Urinary bladder (tissue), 4 donors: Measurements from ENCODE around the gene PAPOLG. TPM values are rescaled to one million over a fixed set of nuclear protein-coding genes. Genes with fewer than 3 reads are reported as not detected.
"Not testable (repeated sequence)": the region's sequence is repeated elsewhere in the genome, so short reads cannot be mapped to it uniquely, and the experiment has no call there.

Source experiments
- DNase-seq: peaks from one replicate; pipeline ENCODE4 v3.0.0-alpha.2; 2015; ENCODE audit errors: extremely low spot score
- H3K27ac ChIP-seq: one replicate; pipeline ENCODE4 v1.5.1; 2013; ENCODE audit warnings: low read depth, mild to moderate bottlenecking, moderate library complexity
- H3K36me3 ChIP-seq: one replicate; pipeline ENCODE4 v1.6.1; 2013; ENCODE audit warnings: mild to moderate bottlenecking, moderate library complexity; ENCODE audit not compliant: insufficient read depth
- H3K4me1 ChIP-seq: one replicate; pipeline ENCODE4 v1.6.1; 2013; ENCODE audit warnings: mild to moderate bottlenecking, moderate library complexity; ENCODE audit not compliant: insufficient read depth
- H3K4me3 ChIP-seq: one replicate; pipeline ENCODE4 v1.5.1; 2013; ENCODE audit warnings: low read depth, low read length
- WGBS: extraction: QIAGEN DNeasy Blood & Tissue Kit; methylation state at CpG from one replicate; pipeline ENCODE4 v1.1.7; 2013; 5-methylcytosine and 5-hydroxymethylcytosine counted together
- polyA plus RNA-seq: library from polyadenylated mRNA; stranded (reverse); fragments of 200-250 nt; gene quantifications from one replicate; pipeline ENCODE4 v1.2.3, GENCODE V29; 2013
- total RNA-seq: library from RNA; depleted of rRNA; stranded (reverse); fragments of >200 nt; gene quantifications from one replicate; pipeline ENCODE4 v1.2.3, GENCODE V29; 2014
- donor health status: healthy with polysubstance abuse.
- donor health status: healthy.

The PAPOLG gene
- total and polyA plus RNA-seq, 2 donors, result 7.4 to 31.9 TPM

DNA sequence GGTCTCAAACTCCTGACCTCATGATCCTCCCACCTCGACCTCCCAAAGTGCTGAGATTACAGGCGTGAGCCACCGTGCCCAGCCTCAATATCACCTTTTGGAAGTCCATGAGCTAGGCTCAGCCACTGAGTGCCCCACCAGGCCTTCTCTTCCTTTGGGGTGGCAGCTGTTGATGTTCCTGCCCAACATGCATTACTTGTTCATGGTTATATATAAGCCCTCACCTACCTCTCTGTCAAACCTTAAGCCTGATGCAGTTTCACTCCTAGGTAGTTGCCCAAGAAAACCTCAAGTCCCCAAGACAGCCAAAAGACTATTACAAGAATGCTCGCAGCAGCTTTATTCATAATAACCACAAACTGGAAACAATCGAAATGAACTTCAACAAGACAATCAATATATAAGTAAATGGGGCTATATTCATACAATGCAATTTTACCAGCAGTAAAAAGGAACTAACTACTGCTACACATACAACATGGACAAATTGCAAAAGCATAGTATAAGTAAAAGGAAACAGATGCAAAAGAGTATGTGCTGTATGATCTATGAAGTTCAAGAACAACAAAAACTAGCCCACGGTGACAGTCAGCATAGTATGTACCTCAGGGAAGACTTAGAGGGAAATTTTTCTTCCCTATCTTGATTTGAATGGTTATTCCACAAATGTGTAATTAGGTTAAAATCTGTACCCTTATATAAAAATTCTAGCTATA, 65.7 kb downstream of the PAPOLG start:
- Histone ChIP-seq H3K4me3 (no peak overlapping the region), H3K27ac (no peak overlapping the region), H3K4me1 (no peaks in the 10 kb centered on the region), H3K36me3 (no peaks in the 10 kb centered on the region)
- 88% methylated on average over 6 of the region's 6 CpGs for WGBS
- no peak for DNase-seq

DNA sequence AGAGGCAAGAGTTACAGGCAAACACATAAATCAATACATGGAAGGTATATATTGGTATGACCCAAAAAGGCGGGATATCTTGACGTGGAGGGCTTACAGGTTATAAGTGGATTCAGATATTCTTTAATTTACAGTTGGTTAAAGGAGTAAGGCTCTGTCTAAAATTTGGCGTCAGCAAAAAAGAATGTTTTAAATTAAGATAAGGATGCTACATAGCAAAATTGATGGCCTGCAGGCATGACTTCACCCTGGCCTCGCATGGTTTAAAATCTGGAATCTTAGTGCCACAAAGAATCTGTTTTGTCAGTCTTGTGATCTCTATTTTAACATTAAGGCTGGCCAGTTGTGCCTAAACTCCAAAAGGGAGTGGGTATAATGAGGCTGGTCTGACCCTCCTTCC, 66.9 kb downstream of the PAPOLG start:
- DNase-seq, result no peak
- Histone ChIP-seq H3K4me3 (no peak overlapping the region), H3K4me1 (no peaks in the 10 kb centered on the region), H3K27ac (no peak overlapping the region), H3K36me3 (no peaks in the 10 kb centered on the region)
- WGBS, result 49% methylated on average over 4 of the region's 4 CpGs

DNA sequence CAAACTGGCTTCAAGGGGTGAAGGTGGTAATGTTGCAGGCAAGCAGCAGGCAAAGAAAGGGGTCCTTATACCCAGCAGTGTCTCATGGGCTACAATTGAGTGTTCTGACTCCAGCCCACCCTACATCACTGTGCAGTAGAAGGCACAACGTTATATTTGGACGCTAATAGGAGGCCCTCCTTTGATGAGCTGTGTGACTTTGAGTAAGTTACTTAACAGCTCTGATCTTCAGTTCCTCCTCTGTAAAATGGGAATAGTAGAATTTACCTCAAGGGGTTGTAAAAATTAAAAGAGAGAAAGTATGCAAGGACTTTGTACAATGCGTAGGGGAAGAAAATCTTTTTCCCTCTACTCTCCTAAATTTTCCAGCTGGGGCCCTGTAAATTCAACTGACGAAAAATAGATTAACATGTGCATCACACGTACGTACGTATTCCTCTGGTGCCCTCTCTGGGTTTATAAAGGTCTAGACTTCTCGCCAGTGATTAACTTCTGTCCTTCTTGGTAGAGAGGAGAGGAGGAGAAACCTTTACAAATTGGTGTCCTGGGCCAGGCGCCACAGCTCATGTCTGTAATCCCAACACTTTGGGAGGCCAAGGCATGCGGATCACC, 67.7 kb downstream of the PAPOLG start:
- no peak for DNase-seq
- Histone ChIP-seq H3K27ac (no peak overlapping the region), H3K36me3 (no peaks in the 10 kb centered on the region), H3K4me3 (no peak overlapping the region), H3K4me1 (no peaks in the 10 kb centered on the region)
- WGBS, result 84% methylated on average over 10 of the region's 10 CpGs

DNA sequence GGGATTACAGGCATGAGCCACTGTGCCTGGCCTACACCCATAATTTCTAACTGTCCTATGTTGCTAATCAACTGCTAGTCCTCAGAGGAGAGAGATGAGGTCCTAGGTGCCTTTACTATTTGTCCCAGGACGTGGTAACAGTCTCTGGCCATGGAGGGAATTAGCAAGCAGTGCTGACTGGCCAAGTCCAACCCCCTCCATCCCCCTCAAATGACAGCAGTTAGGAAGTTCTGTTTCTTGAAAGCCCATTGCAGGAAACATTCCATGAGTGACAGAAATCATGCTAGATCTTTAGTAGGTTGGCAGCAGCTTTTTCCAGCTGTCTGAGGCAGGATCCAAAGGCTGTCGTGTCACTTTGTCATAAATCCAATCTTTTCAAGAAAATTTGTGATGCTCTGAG, 69.6 kb downstream of the PAPOLG start:
- Histone ChIP-seq H3K4me3 (no peak overlapping the region), H3K36me3 (no peaks in the 10 kb centered on the region), H3K4me1 (no peaks in the 10 kb centered on the region), H3K27ac (no peak overlapping the region)
- 67% methylated on average over 2 of the region's 2 CpGs for WGBS
- DNase-seq, result no peak

DNA sequence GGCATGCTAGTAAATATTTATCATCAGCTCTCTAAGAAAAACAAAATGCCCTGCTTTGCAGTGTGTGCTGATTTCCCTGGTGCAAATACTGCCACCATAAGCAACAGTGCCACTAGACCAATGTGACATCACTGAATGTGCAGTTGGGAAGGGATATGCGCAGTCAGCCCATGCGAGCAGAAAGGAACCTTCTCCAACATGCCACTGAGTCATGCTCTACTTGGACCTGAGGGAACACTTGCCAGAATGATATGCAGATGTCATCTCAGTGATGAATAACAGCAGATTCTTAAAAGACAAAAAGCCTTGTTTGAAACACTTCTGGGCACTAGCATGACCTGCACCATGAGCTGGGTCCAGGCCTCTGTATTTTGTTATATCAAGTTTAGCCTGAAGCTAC, 70.0 kb downstream of the PAPOLG start:
- H3K27ac ChIP-seq, result no peak overlapping the region
- no peaks in the 10 kb centered on the region for H3K36me3 ChIP-seq
- no peak for DNase-seq
- 86% methylated on average over 2 of the region's 2 CpGs for WGBS
- no peak overlapping the region for H3K4me3 ChIP-seq
- H3K4me1 ChIP-seq, result no peaks in the 10 kb centered on the region

DNA sequence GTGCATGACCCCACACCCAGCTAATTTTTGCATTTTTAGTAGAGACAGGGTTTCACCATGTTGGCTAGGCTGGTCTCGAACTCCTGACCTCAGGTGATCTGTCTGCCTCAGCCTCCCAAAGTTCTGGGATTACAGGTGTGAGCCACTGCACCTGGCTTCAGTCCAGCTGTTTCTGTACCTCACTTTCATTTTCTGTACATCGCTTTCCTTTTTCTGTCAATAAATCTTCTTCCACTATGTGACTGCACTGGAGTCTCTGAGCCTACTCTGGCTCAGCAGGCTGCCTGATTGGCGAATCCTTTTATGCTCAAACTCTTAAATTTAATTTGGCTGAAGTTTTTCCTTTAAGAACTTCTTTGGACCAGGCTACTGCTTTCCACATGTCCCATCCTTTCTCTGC, 70.8 kb downstream of the PAPOLG start:
- H3K27ac ChIP-seq, H3K36me3 ChIP-seq, H3K4me1 ChIP-seq, H3K4me3 ChIP-seq, DNase-seq: not testable (repeated sequence)
- WGBS, result 90% methylated on average over 3 of the region's 3 CpGs

DNA sequence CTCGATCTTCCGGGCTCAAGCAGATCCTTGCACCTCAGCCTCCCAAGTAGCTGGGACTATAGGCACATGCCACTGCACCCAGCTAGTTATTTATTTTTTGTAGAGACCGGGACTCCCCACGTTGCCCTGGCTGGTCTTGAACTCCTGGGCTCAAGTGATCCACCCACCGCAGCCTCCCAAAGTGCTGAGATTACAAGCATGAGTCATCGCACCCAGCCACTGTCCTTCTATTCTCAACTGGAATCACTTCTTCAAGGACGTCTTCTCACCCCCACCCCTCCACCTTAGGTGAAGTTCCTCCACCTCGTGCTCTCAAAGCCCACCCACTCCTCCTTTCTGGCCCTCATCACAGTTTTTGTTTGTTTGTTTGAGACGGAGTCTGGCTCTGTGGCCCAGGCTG, 71.3 kb downstream of the PAPOLG start:
- H3K4me1 ChIP-seq, result no peaks in the 10 kb centered on the region
- no peak overlapping the region for H3K27ac ChIP-seq
- WGBS, result 79% methylated on average over 9 of the region's 9 CpGs
- H3K36me3 ChIP-seq, result no peaks in the 10 kb centered on the region
- no peak for DNase-seq
- no peak overlapping the region for H3K4me3 ChIP-seq

DNA sequence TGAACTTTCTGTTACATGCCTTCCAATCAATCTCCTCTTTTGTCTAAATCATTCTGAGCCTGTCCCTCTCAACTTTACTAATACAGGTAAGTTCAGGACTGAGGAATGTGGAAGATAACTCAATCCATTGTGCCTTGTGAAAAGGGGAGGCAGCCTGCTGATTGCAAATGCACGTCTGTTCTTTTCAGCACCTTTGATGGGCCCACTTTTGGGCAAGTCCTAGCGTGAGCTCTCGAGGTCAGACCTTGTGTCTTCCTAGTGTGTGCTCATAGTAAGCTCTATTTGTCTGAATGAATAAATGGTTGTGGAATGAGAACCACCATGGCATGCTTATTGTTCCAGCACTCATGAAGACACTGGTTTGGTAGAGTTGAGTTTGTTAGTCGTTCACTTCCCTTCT, 74.9 kb downstream of the PAPOLG start:
- 77% methylated on average over 4 of the region's 4 CpGs for WGBS
- H3K4me1 ChIP-seq, result no peaks in the 10 kb centered on the region
- no peak overlapping the region for H3K4me3 ChIP-seq
- no peak overlapping the region for H3K27ac ChIP-seq
- H3K36me3 ChIP-seq, result no peaks in the 10 kb centered on the region
- no peak for DNase-seq

DNA sequence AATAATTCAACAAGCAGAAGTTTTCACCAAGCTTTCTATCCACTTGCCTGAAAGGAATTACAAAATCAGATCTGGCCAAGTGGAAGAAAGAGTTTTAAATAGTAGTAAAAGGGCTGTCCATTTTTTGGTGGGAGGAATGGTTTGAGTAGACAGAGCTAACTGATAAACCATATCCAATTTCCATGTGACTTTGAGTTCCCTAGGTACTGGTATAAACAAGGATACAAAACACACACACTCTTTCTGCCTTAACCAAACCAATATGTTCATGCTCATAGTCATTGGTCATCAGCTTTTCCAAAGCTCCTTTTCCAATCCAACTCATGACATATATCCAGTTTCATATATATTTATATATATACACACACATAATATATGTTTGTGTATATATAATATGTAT, 75.9 kb downstream of the PAPOLG start:
- H3K27ac ChIP-seq, result no peak overlapping the region
- DNase-seq, result no peak
- no peaks in the 10 kb centered on the region for H3K4me1 ChIP-seq
- no peak overlapping the region for H3K4me3 ChIP-seq
- no peaks in the 10 kb centered on the region for H3K36me3 ChIP-seq

DNA sequence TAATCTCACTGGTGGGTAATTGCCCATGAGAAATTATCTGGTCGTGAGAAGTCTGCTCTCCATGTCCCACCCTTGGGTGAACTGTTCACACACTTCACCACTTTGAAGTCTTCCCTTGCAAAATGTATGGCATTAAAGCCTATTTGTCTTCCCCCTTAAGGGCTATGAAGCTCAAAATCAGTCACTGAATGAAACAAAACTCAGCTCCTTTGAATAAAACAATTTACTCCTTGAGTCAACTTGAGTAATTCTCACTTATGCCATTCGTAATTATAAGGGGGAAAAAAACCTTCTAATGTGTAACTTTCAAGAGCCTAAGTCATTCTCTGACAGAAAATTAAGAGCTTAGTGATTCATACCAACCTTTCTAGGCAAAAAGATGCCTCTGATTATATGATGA, 76.6 kb downstream of the PAPOLG start:
- no peaks in the 10 kb centered on the region for H3K4me1 ChIP-seq
- no peak for DNase-seq
- 55% methylated on average over 2 of the region's 2 CpGs for WGBS

DNA sequence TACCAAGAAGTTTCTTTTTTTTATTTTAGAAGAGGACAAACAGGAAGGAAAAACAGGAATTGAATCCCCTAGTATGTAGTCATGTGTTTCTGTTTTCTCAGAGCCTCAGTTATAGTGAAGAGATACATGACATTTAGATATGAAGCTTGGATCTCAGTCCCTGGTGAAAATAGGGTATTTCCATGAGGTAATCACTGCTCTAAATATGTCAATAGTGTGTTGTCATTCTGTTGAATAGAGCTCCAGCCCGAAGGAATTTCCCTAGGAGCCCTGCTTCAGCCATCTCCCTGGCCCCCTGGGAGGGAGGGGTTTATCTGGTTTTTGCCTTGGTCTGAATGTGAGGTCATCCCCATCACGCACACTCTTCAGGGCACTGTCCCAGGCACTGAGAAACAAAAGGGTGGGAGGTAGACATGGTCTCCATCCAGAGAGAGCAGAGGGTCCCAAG, 78.2 kb downstream of the PAPOLG start:
- H3K4me3 ChIP-seq, result no peak overlapping the region
- no peak overlapping the region for H3K27ac ChIP-seq
- DNase-seq, result no peak
- WGBS, result 49% methylated on average over 2 of the region's 2 CpGs
- no peaks in the 10 kb centered on the region for H3K36me3 ChIP-seq
- no peaks in the 10 kb centered on the region for H3K4me1 ChIP-seq

More for the DNA sequence above, 76.6 kb downstream of the PAPOLG start:
- Histone ChIP-seq H3K36me3 (no peaks in the 10 kb centered on the region), H3K27ac (no peak overlapping the region), H3K4me3 (no peak overlapping the region)

DNA sequence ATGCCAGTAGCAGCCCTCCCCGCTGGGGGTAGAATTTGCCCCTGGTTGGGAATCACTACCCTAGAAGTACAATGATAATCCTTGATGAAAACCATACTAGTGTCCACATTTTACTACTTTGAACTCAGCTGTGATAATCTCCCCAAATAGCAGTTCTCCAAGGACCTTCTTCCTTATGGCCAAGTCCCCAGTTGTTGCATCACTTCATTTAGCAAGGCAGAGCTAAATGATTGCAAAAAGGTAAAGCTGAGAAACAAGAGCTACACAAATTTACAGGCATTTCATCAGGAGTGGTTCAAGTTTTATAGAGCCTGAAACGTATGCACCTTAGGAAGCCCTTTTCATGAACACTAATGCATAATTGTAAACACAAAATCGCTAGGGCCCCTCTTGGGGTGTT, 80.4 kb downstream of the PAPOLG start:
- Histone ChIP-seq H3K4me1 (no peaks in the 10 kb centered on the region), H3K27ac (no peak overlapping the region), H3K36me3 (no peaks in the 10 kb centered on the region), H3K4me3 (no peak overlapping the region)
- DNase-seq, result no peak
- 57% methylated on average over 3 of the region's 3 CpGs for WGBS

DNA sequence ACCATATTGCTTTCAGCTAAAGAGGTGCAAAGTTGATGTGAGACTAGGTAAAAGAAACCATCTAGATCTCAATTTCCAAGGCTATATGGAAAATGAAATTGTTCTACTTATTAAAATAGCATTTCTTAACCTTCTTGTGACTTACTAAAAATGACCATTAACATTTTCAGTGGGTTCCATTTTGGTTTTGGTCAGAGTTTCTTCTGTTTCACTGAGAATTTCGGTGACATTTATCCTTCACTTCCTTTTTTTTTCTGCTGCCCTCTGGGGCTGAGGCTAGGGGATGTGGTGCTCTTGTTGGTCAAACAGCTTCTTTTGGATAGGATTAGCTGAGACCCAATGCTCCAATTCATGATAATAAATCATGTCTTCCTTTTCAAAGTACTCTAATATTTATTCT, 81.1 kb downstream of the PAPOLG start:
- Histone ChIP-seq H3K4me1 (no peaks in the 10 kb centered on the region), H3K4me3 (no peak overlapping the region), H3K36me3 (no peaks in the 10 kb centered on the region), H3K27ac (no peak overlapping the region)
- 75% methylated on average over 1 of the region's 1 CpG for WGBS
- DNase-seq, result no peak

DNA sequence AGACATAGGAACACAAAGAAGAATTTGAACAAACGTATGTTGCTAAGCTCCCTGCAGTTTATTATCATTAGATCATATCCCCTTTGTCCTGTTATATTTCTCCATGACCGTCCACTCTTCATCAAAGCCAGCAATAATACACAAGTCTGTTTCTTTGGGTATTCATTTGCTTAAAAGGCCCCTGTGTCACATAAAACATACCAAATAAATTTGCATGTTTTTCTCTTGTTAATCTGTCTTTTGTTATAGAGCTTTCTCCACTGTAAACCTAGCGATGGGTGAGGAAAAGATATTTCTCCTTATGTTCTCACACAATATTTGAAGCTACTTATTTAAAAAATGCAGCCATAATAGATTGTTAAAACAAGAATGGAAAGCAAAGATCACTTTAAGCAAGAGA, 82.4 kb downstream of the PAPOLG start:
- no peaks in the 10 kb centered on the region for H3K4me1 ChIP-seq
- 53% methylated on average over 3 of the region's 3 CpGs for WGBS
- no peak for DNase-seq
- no peak overlapping the region for H3K4me3 ChIP-seq
- H3K27ac ChIP-seq, result no peak overlapping the region
- no peaks in the 10 kb centered on the region for H3K36me3 ChIP-seq
